IMR-90 (cell line): ENCODE data around the gene ZNF831. TPM values are rescaled to one million over a fixed set of nuclear protein-coding genes. Genes with fewer than 3 reads are reported as not detected.
A peak's percentile ranks its signal among the peaks of the same experiment; 100 is the strongest.

Experiments
- ATAC-seq: fragments of 200-7000 bp; cut with Tn5 transposase; 2 replicates; pipeline ENCODE4 v1.9.1; 2020; ENCODE audit warnings: low read depth, mild to moderate bottlenecking, moderate library complexity
- BruUV-seq: library from RNA; stranded (reverse); fragments of 400-500 nt; replicated peaks from 2 replicates; lab custom pipeline; 2021; lab: Mats Ljungman, UMichigan
- CTCF ChIA-PET: fragments of 300-600 bp; formaldehyde crosslinking; extraction: SDS; loops from one replicate; lab custom pipeline; 2021; ENCODE audit warnings: antibody characterized with exemption; lab: Yijun Ruan, JAX
- POLR2A ChIA-PET: fragments of 300-600 bp; sonication (Branson Sonifier 250); formaldehyde crosslinking; loops from one replicate; lab custom pipeline; 2022; ENCODE audit warnings: antibody characterized with exemption; ENCODE audit not compliant: unreplicated experiment; lab: Charles Lee
- DNase-seq: peaks from one replicate; pipeline ENCODE4 v3.0.0; 2013
- H2AFZ ChIP-seq: replicated peaks from 2 replicates; pipeline ENCODE3; 2013; ENCODE audit warnings: low read length, mild to moderate bottlenecking; ENCODE audit not compliant: poor library complexity
- H2AK5ac ChIP-seq: 2 replicates; pipeline ENCODE4 v1.6.1; 2013; ENCODE audit warnings: low read depth, low read length, inconsistent platforms
- H2AK9ac ChIP-seq: replicated peaks from 2 replicates; pipeline ENCODE3; 2013; ENCODE audit warnings: mild to moderate bottlenecking, low read depth, low read length, moderate library complexity; ENCODE audit not compliant: poor library complexity
- H2BK120ac ChIP-seq: 2 replicates; pipeline ENCODE4 v1.6.1; 2013; ENCODE audit warnings: low read depth, low read length, inconsistent platforms
- H2BK15ac ChIP-seq: 3 replicates; pipeline ENCODE4 v1.6.1; 2013; ENCODE audit warnings: low read depth, low read length, inconsistent platforms
- H2BK20ac ChIP-seq: 2 replicates; pipeline ENCODE4 v1.6.1; 2013; ENCODE audit warnings: low read depth, mild to moderate bottlenecking, inconsistent platforms, low read length, moderate library complexity
- H2BK5ac ChIP-seq: 2 replicates; pipeline ENCODE4 v1.6.1; 2013; ENCODE audit warnings: mild to moderate bottlenecking, low read depth, low read length, inconsistent platforms; ENCODE audit not compliant: poor library complexity, severe bottlenecking
- H3K14ac ChIP-seq: replicated peaks from 2 replicates; pipeline ENCODE4 v1.6.1; 2013; ENCODE audit warnings: low read depth, low read length, inconsistent platforms
- H3K18ac ChIP-seq: 2 replicates; pipeline ENCODE4 v1.6.1; 2013; ENCODE audit warnings: low read depth, low read length, control low read depth
- H3K23ac ChIP-seq: 2 replicates; pipeline ENCODE4 v1.6.1; 2013; ENCODE audit warnings: low read depth, low read length, inconsistent platforms
- H3K27ac ChIP-seq: 2 replicates; pipeline ENCODE4 v1.5.1; 2013; ENCODE audit warnings: mild to moderate bottlenecking, control low read depth, low read length; ENCODE audit not compliant: insufficient read depth
- H3K27me3 ChIP-seq: 2 replicates; pipeline ENCODE4 v1.6.1; 2013; ENCODE audit warnings: low read length; ENCODE audit not compliant: control insufficient read depth, insufficient read depth
- H3K36me3 ChIP-seq: 2 replicates; pipeline ENCODE4 v1.6.1; 2013; ENCODE audit warnings: low read length, mixed read lengths; ENCODE audit not compliant: control insufficient read depth, insufficient read depth
- H3K4ac ChIP-seq: 2 replicates; pipeline ENCODE4 v1.6.1; 2013; ENCODE audit warnings: low read depth, low read length, inconsistent platforms
- H3K4me1 ChIP-seq: 2 replicates; pipeline ENCODE4 v1.6.1; 2013; ENCODE audit warnings: low read length, mixed read lengths; ENCODE audit not compliant: control insufficient read depth, insufficient read depth
- H3K4me2 ChIP-seq: 2 replicates; pipeline ENCODE4 v1.6.1; 2013; ENCODE audit warnings: low read depth, mild to moderate bottlenecking, control low read depth, low read length, moderate library complexity
- H3K4me3 ChIP-seq: 2 replicates; pipeline ENCODE4 v1.5.1; 2013; ENCODE audit warnings: low read depth, mild to moderate bottlenecking, control low read depth, low read length, moderate library complexity; ENCODE audit not compliant: insufficient read depth
- H3K56ac ChIP-seq: 2 replicates; pipeline ENCODE4 v1.6.1; 2013; ENCODE audit warnings: low read length, inconsistent platforms; ENCODE audit not compliant: insufficient read depth; ENCODE audit errors: extremely low read depth
- H3K79me1 ChIP-seq, 2 experiments: 2 replicates each; pipeline ENCODE4 v1.6.1; 2013; ENCODE audit warnings: low read length in 2 of 2, inconsistent platforms in 1 of 2, low read depth in 1 of 2
- H3K9ac ChIP-seq: 2 replicates; pipeline ENCODE4 v1.6.1; 2013; ENCODE audit warnings: low read depth, low read length, control low read depth
- H3K9me1 ChIP-seq: 2 replicates; pipeline ENCODE4 v1.6.1; 2013; ENCODE audit warnings: low read length, inconsistent platforms; ENCODE audit not compliant: insufficient read depth
- H3K9me3 ChIP-seq: 2 replicates; pipeline ENCODE4 v1.6.1; 2013; ENCODE audit warnings: low read length; ENCODE audit not compliant: control insufficient read depth, insufficient read depth
- H4K20me1 ChIP-seq: 2 replicates; pipeline ENCODE4 v1.6.1; 2013; ENCODE audit warnings: low read length, inconsistent platforms; ENCODE audit not compliant: insufficient read depth
- H4K5ac ChIP-seq: 2 replicates; pipeline ENCODE4 v1.6.1; 2013; ENCODE audit warnings: mild to moderate bottlenecking, low read depth, low read length, control low read depth
- H4K8ac ChIP-seq, 2 experiments: 2 replicates each; pipeline ENCODE4 v1.6.1; 2013; ENCODE audit warnings: low read depth in 2 of 2, low read length in 2 of 2, control low read depth in 1 of 2, inconsistent platforms in 1 of 2
- H4K91ac ChIP-seq: 2 replicates; pipeline ENCODE4 v1.6.1; 2013; ENCODE audit warnings: low read depth, low read length, inconsistent platforms; ENCODE audit not compliant: insufficient read depth
- CHD1 ChIP-seq: IDR thresholded peaks from 2 replicates; pipeline ENCODE4 v1.6.1; 2012; ENCODE audit warnings: low read depth, low read length, improper control_type of control experiment
- MAZ ChIP-seq: IDR thresholded peaks from 2 replicates; pipeline ENCODE4 v1.6.1; 2012; ENCODE audit warnings: low read depth, mild to moderate bottlenecking, low read length, improper control_type of control experiment, moderate library complexity, borderline replicate concordance
- NFE2L2 ChIP-seq: fragments of 150-350 bp; IDR thresholded peaks from 2 replicates; pipeline ENCODE4 v1.6.1; 2016; ENCODE audit warnings: low read depth, mild to moderate bottlenecking, low read length
- POLR2A ChIP-seq: IDR thresholded peaks from 2 replicates; pipeline ENCODE4 v1.6.1; 2012; ENCODE audit warnings: mild to moderate bottlenecking, low read depth, low read length
- RAD21 ChIP-seq: IDR thresholded peaks from 2 replicates; pipeline ENCODE4 v1.6.1; 2012; ENCODE audit warnings: low read length, improper control_type of control experiment
- RFX5 ChIP-seq: IDR thresholded peaks from 2 replicates; pipeline ENCODE4 v1.8.0; 2012; ENCODE audit warnings: low read depth, mild to moderate bottlenecking, low read length, moderate library complexity
- WGBS, 2 experiments: methylation state at CpG; one replicate each; pipeline versions ENCODE4 v1.1.5 to v1.1.7; 2013; ENCODE audit warnings: missing lambda C conversion rate in 2 of 2; ENCODE audit not compliant: insufficient read length in 1 of 2; ENCODE audit errors: extremely low coverage in 2 of 2; 5-methylcytosine and 5-hydroxymethylcytosine counted together
- dilution Hi-C: fragments of 300-500 bp; cut with HindIII; formaldehyde crosslinking; loops from one replicate; pipeline ENCODE4 v1.14.3; 2018; ENCODE audit warnings: low sequenced_read_pairs; ENCODE audit not compliant: unreplicated experiment
- in situ Hi-C: fragments of 300-500 bp; cut with MboI; formaldehyde crosslinking; loops from 3 replicates; pipeline ENCODE4 v1.14.3; 2019; ENCODE audit warnings: low sequenced_read_pairs, inconsistent platforms, mixed read lengths
- intact Hi-C: fragments of 100-400 bp; cut with micrococcal nuclease; formaldehyde crosslinking; loops from 2 replicates; pipeline ENCODE4 v1.10.0; 2022
- polyA plus RNA-seq, 3 experiments: library from polyadenylated mRNA; depleted of rRNA; stranded (reverse); fragments of >200 nt; gene quantifications; 2 replicates each; pipeline ENCODE4 v1.2.3, GENCODE V29; 2012; ENCODE audit warnings: low replicate concordance in 1 of 3
- total RNA-seq: library from RNA; depleted of rRNA; stranded (reverse); fragments of >200 nt; gene quantifications from 2 replicates; pipeline ENCODE4 v1.2.3, GENCODE V29; 2012
- TF ChIP-seq, protein P1 (sequence below): conservative IDR thresholded peaks from 2 replicates; pipeline ENCODE4 v1.5.1; 2012; ENCODE audit warnings: mild to moderate bottlenecking, low read depth, low read length, improper control_type of control experiment

Gene ZNF831
- total and polyA plus RNA-seq, 2 of the 4 experiments (the other 2 are of a cell fraction), result not detected

DNA sequence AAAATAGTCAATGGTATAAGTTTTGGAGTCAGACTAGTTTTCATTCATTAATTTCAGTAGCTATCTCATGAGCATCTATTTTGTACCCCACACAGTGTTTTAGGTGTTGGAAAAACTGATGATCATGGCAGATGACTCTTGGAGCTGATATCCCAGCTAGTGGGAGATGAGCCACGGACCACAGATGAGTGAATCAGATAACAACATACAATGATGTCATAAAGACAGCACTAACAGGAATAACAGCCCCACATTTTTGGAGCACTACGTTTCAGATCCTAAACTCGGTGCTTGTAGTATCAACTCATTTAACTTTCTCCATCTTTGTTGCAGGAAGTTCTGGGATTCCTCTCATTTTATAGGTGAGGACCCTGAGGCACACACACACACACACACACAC lies 69.0 kb downstream of the ZNF831 start:
- Histone ChIP-seq H3K9me3 (peaks cover 4% of the 10 kb centered on the region; the same call in 1 of the 2 replicates), H3K9me1 (no peaks in the 10 kb centered on the region), H3K9ac (no peak overlapping the region), H3K56ac (no peak overlapping the region), H4K20me1 (no peaks in the 10 kb centered on the region), H3K4me3 (no peak overlapping the region), H2BK15ac (no peak overlapping the region), H3K23ac (no peak overlapping the region), H4K5ac (no peak overlapping the region), H3K79me1 (no peaks in the 10 kb centered on the region), H3K36me3 (no peaks in the 10 kb centered on the region), H4K8ac (no peak overlapping the region), H2BK120ac (no peak overlapping the region), H3K27me3 (peaks cover 4% of the 10 kb centered on the region; the same call in 1 of the 2 replicates), H2AK5ac (no peak overlapping the region), H3K27ac (no peak overlapping the region), H3K18ac (no peak overlapping the region), H3K4me2 (no peak overlapping the region), H3K4ac (no peak overlapping the region), H3K4me1 (no peaks in the 10 kb centered on the region), H2BK5ac (no peak overlapping the region), H2BK20ac (no peak overlapping the region), H2AFZ (no peak overlapping the region), H2AK9ac (no peak overlapping the region), H3K14ac (no peak overlapping the region), H4K91ac (no peak overlapping the region)
- dilution Hi-C loops (no loop called here), intact Hi-C loops (no loop called here), in situ Hi-C loops (no loop called here)
- ATAC-seq (no peak), DNase-seq (peak; percentile 4)
- POLR2A ChIA-PET, result no interaction called here
- TF ChIP-seq RFX5 (no peak), RAD21 (no peak), MAZ (no peak), NFE2L2 (no peak), CHD1 (no peak), POLR2A (no peak)
- TF ChIP-seq, protein P1, sequence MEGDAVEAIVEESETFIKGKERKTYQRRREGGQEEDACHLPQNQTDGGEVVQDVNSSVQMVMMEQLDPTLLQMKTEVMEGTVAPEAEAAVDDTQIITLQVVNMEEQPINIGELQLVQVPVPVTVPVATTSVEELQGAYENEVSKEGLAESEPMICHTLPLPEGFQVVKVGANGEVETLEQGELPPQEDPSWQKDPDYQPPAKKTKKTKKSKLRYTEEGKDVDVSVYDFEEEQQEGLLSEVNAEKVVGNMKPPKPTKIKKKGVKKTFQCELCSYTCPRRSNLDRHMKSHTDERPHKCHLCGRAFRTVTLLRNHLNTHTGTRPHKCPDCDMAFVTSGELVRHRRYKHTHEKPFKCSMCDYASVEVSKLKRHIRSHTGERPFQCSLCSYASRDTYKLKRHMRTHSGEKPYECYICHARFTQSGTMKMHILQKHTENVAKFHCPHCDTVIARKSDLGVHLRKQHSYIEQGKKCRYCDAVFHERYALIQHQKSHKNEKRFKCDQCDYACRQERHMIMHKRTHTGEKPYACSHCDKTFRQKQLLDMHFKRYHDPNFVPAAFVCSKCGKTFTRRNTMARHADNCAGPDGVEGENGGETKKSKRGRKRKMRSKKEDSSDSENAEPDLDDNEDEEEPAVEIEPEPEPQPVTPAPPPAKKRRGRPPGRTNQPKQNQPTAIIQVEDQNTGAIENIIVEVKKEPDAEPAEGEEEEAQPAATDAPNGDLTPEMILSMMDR, result no peak
- CTCF ChIA-PET, result no interaction called here
- no CpG with 5 or more reads among the region's 3 CpGs for WGBS, 2 experiments
- BruUV-seq, result no TSS peak
